GM19328 (cell line): ENCODE data around the gene HDLBP.

ENCODE experiments used
- ATAC-seq: cut with Tn5 transposase; IDR thresholded peaks from one replicate; pipeline ENCODE4 v1.9.1; 2021; ENCODE audit warnings: mild to moderate bottlenecking, moderate library complexity; ENCODE audit not compliant: unreplicated experiment

Gene HDLBP

DNA sequence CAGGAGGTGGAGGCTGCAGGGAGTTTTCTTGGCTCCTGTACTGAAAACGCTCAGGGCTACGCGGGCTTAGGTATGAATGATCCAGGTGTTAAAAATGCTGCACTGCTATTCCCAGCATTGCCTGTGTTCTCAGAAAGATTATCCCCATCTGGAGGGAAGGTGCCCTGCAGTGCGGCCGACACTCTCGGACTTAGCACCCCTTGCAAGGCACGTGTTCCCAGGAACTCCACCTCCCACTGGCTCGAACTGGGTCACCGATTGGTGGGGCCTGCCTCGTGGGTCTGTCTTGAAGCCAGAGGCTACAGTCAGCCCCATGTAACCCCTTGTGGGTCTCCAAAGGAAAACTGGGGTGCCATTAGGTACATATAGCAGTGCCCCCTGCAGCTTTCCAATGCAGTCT is 101.3 kb downstream of the HDLBP start:
- ATAC-seq: no peak

DNA sequence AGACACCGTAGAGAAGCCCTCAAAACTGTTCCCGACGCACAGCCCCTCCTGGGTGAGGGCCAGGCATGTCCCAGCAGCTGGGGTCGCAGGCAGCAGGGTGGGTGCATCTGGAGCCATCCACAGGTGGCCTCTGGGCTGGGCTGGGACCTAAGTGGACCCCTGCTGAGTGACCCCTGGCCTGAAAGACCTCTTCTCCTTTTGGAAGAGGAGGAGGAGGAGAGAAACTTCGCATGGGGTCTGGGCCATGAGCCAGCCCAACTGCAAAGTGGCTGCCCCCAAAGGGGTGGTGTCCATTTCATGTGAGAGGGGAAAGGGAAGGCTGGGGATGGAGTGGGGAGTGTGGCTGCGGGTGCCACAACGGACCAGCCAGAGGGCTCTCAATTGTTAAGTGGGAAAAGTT is 101.9 kb downstream of the HDLBP start:
- ATAC-seq: no peak

DNA sequence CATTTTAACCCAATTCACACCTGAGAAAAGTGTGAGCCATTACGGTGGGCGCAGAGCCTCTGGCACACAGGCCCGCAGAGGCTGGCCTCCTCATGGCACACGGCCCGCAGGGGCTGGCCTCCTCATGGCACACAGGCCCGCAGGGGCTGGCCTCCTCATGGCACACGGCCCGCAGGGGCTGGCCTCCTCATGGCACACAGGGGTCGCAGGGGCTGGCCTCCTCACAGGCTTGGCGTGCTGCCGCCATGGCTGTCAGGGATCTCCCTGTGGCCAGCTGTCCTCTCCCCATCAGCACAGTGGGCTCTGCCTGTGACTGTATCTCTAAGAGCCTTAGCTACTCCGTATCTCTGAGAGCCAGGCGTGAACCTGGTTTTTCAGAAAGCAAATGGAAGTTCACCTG is 102.4 kb downstream of the HDLBP start:
- ATAC-seq: no peak

DNA sequence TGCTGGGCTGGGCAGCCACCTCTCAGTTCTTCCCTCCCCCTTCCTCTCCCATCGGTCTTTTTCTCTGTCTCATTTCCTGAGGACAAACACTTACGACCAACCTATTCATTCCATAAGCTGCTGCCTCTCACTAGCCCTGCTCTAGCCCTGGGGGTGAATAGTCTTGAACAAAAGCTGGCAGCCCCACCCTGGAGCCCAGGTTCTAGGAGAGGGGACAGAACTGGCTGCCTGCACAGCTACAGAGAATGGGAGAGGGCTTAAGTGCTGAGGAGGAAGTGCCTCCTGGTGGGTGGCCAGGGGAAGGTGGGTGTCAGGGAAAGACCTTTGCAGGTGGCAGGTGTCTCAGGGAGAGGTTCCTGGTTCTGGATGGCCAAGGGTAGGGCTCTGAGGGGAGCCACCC is 104.2 kb downstream of the HDLBP start:
- ATAC-seq: no peak

DNA sequence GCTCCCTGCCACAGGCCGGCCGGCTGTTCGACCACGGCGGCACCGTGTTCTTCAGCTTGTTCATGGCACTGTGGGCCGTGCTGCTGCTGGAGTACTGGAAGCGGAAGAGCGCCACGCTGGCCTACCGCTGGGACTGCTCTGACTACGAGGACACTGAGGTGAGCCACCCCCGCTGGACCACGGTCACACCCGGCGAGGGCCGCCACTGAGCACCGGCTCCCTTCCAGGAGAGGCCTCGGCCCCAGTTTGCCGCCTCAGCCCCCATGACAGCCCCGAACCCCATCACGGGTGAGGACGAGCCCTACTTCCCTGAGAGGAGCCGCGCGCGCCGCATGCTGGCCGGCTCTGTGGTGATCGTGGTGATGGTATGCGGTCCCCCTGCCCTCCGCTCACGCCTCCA is 106.2 kb downstream of the HDLBP start:
- no peak for ATAC-seq

DNA sequence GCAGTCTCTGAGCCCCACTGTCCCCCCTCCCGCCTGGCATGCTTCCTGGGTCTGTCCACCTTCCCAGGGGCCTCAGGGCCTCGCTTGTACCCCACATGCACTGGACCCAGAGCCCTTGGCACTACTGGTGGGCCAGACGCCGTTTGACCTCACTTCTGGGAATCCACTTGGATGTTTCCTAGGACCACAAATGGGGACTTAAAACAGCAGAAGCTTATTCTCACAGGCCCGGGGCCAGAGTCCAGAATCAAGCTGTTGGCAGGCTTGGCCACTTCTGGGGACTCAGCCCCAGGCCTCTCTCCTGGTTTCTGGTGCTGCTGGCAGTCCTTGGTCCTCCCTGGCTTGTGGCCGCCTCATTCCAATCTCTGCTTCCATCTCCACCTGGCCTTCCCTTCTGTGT is 107.4 kb downstream of the HDLBP start:
- ATAC-seq: no peak

DNA sequence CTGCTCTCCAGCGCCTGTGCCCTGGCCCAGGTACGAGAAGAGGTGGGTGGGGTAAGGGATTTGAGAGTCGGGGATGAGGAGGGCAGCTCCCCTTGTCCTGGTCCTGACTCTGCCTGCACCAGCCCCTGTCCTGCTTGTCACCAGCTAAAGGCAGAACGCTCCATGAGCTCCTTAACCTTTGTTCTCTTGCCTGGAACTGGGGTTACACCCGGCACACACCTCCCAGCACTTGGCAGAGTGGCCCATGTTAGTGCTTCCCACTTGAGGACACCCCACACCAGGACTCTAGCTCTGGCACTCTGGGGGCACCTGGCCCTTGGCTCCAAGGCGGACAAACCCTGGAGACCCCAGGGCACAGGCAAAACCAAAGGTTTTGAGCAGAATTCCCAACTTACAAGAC is 107.8 kb downstream of the HDLBP start:
- no peak for ATAC-seq

DNA sequence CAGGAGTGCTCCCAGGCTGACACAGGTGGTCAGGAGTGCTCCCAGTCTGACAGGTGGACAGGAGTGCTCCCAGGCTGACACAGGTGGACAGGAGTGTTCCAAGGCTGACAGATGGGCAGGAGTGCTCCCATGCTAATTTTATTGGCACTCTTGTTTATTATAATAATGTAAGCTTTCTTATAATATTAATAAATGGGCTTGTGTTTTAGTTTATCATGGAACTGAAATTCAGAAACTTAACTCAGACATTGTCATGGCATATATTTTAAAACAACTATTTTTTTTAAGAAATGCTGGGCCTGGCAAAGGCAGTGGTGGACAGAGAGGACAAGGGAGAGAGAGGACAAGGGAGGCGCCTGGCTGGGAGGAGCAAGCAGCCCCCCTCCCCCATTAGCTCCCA is 108.3 kb downstream of the HDLBP start:
- ATAC-seq: no peak

DNA sequence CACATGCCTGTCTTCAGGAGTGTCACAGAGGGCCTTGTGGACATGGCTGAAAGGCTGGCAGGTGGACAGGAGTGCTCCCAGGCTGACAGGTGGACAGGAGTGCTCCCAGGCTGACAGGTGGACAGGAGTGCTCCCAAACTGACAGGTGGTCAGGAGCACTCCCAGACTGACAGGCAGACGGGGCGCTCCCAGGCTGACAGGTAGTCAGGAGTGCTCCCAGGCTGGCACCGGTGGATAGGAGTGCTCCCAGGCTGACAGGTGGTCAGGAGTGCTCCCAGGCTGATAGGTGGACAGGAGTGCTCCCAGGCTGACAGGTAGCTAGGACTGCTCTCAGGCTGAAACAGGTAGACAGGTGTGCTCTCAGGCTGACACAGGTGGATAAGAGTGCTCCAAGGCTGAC is 110.4 kb downstream of the HDLBP start:
- ATAC-seq: no peak

DNA sequence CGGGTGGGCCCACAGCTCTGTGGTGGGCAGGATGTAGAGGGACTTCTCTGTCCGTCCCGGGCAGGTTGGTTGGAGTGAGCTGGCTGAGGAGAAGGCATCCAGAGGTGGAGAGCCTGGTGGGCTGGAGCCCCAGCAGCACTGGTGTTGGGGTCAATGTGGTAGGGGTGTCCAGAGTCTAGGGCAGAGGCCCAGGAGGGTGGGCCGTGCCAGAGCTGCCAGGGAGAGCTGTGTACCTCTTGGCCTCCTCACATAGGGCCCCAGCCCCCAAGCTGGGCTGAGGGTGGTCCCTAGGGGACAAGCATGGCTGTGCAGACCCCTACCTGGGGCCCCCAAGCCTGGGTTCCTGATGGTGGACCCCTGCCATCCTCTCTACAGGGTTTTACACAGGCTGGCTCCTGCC is 111.0 kb downstream of the HDLBP start:
- ATAC-seq: no peak

DNA sequence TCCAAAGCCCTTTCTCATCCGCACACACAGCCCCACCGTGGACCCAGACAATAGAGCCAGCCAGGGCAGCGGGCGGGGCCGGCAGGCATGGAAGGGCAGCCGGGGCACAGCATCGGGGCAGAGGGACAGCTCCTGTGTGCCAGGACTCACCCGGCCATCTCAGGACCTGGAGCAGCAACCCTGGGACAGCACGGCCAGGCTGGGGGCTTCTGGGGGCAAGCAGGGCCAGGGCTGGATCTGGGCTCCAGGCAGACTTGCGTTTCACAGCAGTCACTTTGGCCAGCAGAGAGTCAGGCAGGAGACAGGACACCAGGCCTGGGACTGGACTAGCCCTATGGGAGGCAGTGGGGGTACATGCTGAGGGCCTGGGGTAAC is 111.5 kb downstream of the HDLBP start:
- ATAC-seq: no peak

DNA sequence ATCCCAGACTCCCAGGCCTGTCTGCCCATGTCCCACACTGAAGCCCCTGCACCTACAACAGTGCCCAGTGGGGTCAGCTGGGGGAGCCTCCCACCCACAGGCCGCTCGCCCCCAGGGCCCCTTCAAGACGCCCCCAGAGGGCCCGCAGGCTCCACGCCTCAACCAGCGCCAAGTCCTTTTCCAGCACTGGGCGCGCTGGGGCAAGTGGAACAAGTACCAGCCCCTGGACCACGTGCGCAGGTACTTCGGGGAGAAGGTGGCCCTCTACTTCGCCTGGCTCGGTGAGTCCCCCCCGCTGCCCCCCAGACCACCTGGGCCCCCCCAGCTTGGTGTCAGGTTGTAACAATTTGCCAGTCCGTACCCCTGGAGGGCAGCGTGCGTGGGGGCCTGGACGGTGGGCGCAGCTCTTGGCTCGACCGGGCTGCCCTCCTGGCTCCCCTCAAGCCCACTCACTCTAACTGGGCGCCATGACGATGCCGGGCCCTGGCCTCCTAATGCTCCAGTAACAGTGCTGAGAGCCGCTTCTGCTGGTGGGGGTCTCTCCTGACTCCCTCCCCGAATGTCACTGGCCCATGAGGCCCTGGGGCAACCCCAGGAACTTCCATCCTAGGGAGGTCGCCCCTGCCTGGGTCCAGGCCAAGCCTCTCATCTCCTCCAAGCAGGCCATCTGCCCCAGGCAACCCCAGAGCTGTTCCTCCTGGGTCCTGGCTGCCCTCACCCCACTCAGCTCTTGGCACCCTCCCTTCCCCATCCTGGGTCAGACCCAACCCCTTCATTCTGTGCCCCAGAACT is 112.1 kb downstream of the HDLBP start:
- ATAC-seq: no peak

DNA sequence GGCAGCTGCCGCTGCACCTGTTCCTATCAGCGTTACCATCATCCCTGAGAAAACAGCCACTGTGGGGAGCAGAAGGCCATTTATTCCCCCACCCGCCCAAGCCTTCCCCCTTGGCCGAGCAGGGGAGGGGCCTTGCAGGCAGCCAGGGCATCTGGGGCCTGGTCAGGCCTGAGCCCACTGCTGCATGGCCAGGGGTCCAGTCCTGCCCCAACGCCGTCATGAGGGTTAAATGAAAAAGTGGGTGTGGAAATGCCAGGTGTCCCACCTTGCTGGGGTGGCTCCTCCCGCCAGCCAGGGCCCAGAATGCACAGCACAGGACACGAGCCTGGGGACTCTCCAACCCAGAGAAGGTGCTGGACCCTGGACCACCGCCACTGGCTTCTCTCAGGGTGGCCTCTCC is 112.8 kb downstream of the HDLBP start:
- no peak for ATAC-seq

DNA sequence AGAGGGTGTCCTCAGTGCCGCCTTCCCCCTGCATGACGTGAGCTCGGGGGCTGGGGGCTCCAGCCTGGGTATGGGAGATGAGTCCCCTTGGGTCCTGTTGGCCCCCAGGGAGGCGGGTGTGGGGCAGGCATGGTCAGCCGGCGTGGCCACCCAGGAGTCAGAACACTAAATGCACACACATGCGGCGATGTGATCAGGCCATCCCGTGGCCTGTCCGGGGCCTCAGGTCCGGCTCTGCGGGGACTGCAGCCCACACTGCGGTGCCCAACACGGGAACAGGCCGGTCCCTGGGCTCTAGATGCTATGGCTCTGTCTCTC is 113.2 kb downstream of the HDLBP start:
- ATAC-seq: no peak

DNA sequence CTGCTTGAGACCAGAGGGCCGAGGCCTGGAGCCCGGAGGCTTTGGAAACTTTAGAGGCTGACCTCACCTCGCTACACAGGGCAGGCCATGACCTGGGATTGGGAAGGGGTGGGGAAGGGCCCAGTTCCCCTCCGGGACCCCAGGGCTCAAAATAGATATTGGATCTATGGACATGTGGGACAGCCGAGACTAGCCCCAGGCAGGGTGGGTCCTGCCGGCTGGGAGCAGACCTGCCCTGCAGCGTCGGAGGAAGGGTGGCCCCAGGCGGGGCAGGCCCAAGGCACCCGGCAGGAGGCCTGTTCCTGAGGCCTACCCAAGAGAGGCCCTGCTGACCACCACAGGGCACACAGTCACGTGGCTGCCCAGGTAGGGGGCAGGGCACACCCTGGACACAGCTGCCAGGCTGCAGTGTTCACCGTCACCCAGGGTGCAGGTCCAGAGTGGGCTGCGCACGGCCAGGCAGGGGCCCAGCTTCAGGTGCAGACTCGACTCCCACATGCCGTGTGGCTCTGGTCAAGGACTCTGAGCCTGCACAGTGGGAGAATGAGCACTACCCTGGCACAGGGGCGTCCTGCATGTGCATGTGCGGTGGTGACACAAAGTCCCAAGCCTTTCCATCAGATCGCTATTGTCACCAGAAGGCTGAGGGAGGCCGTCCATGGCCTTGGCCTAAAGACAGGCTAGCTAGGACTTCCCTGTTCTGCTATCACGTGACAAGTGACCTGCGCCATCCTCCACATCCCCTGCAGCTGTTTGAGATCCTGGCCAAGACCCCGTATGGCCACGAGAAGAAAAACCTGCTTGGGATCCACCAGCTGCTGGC is 113.8 kb downstream of the HDLBP start:
- ATAC-seq: no peak

DNA sequence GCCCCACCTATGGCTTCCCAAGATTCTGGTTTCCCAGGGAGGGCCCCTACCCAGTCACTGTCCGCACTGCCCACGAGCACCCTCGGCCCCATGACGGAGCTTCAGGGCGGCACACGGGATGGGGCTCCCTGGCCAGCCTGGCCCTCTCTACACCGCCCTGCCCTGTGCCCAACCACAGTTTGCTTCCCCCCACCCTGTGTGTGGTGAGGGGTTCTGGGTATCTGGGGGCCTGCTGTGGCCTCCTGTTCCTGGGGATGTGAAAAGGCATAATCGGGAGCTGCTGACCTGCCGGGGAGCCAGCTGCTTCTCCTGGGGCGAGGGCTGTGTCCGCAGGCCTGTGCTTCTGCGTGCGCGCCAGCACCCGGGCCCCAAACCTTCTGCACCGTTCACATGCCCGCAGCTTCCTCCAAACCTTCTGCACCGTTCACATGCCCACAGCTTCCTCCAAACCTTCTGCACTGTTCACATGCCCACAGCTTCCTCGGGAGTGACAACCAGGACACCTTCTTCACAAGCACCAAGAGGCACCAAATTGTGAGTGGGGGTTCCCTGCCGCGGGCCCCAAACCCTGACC is 114.6 kb downstream of the HDLBP start:
- no peak for ATAC-seq

DNA sequence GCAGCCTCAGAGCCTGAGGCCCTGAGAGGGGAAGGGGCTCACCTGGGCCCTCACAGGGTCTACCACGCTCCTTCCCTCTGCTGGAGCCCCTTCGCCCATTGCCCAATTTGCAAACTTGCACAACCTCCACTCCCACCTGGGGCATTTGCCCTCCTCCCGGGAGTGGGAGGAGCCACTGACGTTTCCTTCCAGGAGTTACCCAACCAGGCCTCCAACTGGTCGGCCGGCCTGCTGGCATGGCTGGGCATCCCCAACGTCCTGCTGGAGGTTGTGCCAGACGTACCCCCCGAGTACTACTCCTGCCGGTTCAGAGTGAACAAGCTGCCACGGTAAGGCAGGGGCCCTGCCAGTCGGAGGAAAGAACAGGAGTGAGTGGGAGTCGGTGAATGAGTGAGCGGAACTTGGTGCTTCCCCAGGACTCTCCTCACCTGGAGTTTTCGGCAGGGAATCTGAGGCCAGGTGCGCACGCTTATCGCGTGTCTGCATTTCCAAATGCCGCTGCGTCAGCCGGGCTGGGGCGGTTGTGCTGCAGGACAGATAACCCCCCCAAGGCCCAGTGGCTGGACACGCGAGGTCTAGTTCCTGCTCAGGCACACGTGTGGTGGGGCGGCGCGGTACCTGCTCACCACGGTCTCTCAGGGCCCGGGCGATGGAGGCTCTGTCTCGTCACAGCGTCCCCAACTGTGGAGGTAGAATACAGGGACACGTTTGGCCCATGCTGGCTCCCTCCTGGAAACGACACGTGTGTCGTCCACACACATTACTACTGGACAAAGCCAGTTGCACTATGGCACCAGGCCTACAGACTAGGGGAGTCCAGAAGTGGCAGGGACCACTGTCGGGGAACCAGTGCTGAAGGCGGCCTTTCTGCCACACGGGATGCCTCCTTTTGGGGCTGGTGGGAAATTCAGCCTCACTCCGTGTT is 115.3 kb downstream of the HDLBP start:
- no peak for ATAC-seq

DNA sequence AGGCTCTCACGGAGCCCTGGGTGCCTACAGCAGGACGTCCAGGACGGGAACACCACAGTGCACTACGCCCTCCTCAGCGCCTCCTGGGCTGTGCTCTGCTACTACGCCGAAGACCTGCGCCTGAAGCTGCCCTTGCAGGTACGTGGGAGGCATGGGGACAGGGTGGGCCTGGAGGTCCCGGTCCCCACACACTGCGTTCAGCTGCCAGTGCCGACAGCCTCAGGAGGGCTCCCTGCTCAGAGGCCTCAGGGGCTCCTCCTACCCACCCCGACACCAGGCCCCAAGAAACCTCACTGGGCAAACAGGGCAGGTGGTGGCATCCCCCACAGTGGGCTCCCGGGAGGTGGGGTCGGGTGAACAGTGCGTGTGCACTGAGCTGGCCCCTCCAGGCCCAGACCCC is 116.2 kb downstream of the HDLBP start:
- no peak for ATAC-seq

DNA sequence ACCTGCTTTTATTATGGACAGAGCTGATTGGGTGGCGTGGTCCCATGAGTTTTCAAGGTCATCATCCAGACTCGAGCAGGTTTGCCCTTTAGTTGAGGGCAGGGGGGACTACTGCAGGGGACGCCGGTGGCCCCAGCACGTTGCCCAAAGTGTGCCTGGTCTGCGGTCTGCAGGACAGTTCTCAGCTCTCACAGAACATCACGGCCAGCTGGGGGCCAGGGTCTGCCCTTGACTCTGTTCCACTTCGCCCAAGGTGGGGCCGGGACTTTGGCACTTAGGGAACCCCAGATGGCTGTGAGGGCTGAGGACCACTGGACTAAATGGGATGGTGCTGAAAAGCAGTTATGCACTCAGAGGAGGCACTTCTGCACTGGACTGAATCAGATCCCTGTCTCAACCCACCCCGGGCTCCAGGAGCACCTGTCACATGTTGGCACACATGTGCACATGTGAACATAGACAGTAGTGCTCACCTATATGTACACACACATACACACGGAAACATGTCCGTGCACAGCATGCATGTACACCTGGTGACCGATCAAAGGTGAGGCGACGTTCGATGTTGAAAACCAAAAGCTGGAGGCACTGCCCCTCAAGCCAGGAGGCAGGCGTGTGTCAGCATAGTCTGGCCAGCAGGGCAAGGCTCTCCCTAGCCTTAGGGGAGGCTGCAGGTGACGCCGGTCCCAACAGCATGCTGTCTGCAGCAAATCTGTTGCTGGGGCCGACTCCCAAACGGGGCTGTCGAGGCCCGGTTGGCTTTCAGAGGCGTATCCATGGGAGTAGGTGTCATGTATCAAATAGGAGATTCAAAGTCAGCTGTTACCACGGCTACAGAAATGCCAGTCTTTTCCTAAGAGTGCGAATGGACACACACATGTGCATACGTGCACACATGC is 116.8 kb downstream of the HDLBP start:
- no peak for ATAC-seq

DNA sequence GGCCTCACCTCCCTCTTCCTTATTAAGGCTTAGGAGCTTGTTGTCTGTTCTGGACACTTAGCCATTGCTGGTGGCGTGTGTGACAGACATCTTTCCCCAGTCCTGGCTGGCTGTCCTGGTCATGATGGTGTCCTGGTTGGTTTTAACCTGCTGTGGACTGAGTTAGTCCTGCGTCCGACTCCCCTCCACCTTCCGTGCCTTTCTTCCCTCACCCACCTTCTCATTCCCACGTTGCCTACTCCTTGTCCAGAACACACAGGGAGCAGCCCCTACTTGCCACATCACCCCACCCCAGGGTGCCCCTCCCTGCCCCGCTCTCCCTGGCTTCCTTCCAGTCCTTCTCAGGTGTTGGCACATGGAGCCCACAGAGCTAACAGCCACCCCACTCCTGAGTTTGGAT is 117.5 kb downstream of the HDLBP start:
- no peak for ATAC-seq
